Testis (tissue), 2 donors: ENCODE data around the gene ADGRB3.

Source experiments
- POLR2A ChIP-seq: fragments of 450-650 bp; IDR thresholded peaks from one replicate; pipeline ENCODE4 v1.6.1; 2017; ENCODE audit warnings: antibody characterized with exemption, mild to moderate bottlenecking, moderate library complexity
- TF ChIP-seq, protein P1 (sequence below), 3 experiments: fragments of 450-650 bp in 2 of 3; fragments of 200-600 bp in 1 of 3; sonication (generic) in 1 of 3; IDR thresholded peaks; one replicate each; pipeline ENCODE4 v1.5.1; 2016 to 2019; ENCODE audit warnings: antibody characterized with exemption in 3 of 3, mild to moderate bottlenecking in 2 of 3, moderate library complexity in 1 of 3

DNA sequence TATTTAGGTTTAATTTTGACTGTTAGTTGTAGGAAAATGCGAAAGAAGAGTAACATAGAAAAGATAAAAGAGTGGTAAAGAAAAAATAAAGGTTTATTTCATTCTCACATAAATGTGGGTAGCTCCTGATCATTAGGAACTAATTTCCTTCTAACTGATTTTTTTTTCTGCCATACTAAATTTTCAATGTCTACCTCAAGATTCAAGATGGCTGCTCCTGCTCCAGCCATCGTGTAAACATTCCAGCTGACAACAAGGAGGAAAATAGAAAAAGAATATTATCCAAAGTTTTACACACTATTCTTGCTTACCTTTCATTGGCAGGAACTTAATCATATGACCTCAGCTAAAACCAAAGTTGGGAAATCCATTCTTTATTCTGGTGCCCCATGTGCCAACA is 673.5 kb downstream of the ADGRB3 start:
- TF ChIP-seq, protein P1, sequence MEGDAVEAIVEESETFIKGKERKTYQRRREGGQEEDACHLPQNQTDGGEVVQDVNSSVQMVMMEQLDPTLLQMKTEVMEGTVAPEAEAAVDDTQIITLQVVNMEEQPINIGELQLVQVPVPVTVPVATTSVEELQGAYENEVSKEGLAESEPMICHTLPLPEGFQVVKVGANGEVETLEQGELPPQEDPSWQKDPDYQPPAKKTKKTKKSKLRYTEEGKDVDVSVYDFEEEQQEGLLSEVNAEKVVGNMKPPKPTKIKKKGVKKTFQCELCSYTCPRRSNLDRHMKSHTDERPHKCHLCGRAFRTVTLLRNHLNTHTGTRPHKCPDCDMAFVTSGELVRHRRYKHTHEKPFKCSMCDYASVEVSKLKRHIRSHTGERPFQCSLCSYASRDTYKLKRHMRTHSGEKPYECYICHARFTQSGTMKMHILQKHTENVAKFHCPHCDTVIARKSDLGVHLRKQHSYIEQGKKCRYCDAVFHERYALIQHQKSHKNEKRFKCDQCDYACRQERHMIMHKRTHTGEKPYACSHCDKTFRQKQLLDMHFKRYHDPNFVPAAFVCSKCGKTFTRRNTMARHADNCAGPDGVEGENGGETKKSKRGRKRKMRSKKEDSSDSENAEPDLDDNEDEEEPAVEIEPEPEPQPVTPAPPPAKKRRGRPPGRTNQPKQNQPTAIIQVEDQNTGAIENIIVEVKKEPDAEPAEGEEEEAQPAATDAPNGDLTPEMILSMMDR (IDR thresholded peaks at IDR 0.05): no peak
- TF ChIP-seq POLR2A: no peak
